ENCODE results near the gene PTCD1.

PTCD1 gene

GRCh38 chr7:99409192-99409572 is 29.4 kb downstream of the PTCD1 start:
- no peak for DNase-seq (ENCODE audit: low read depth in 1 of 2, low spot score in 1 of 2)

GRCh38 chr7:99408379-99409191 is 30.0 kb downstream of the PTCD1 start, which contains the start of the genes BUD31 and PDAP1:
TSS of gene BUD31 (plus strand) at chr7:99408969. CDS start at chr7:99411093, 2,124 bp downstream.
TSS of gene PDAP1 (minus strand) at chr7:99408597. CDS start at chr7:99408548, 49 bp downstream.
- peak; percentile 89 for DNase-seq (ENCODE audit: low read depth in 1 of 2, low spot score in 1 of 2)

GRCh38 chr7:99407872-99408378 is 30.7 kb downstream of the PTCD1 start:
- peak in 1 of 2 donors; percentile 17 for DNase-seq (ENCODE audit: low read depth in 1 of 2, low spot score in 1 of 2)

- DNase-seq (ENCODE audit: low read depth in 1 of 2, low spot score in 1 of 2): no peak
Observed at GRCh38 chr7:99406557-99406956, 32.0 kb downstream of the PTCD1 start.

GRCh38 chr7:99404977-99405320 is 33.6 kb downstream of the PTCD1 start:
- DNase-seq (ENCODE audit: low read depth in 1 of 2, low spot score in 1 of 2): no peak

GRCh38 chr7:99404235-99404976 is 34.2 kb downstream of the PTCD1 start:
- no peak for DNase-seq (ENCODE audit: low read depth in 1 of 2, low spot score in 1 of 2)

- no peak for DNase-seq (ENCODE audit: low read depth in 1 of 2, low spot score in 1 of 2)
Observed at GRCh38 chr7:99403764-99404163, 34.8 kb downstream of the PTCD1 start.

- DNase-seq (ENCODE audit: low read depth in 1 of 2, low spot score in 1 of 2): no peak
Observed at GRCh38 chr7:99402854-99403253, 35.7 kb downstream of the PTCD1 start.

GRCh38 chr7:99399597-99399996 is 39.0 kb downstream of the PTCD1 start:
- no peak for DNase-seq (ENCODE audit: low read depth in 1 of 2, low spot score in 1 of 2)

GRCh38 chr7:99398891-99399445 is 39.6 kb downstream of the PTCD1 start:
- no peak for DNase-seq (ENCODE audit: low read depth in 1 of 2, low spot score in 1 of 2)

GRCh38 chr7:99397297-99397983 is 41.2 kb downstream of the PTCD1 start:
- no peak for DNase-seq (ENCODE audit: low read depth in 1 of 2, low spot score in 1 of 2)

GRCh38 chr7:99396418-99397296 is 41.9 kb downstream of the PTCD1 start:
- DNase-seq (ENCODE audit: low read depth in 1 of 2, low spot score in 1 of 2): no peak

- DNase-seq (ENCODE audit: low read depth in 1 of 2, low spot score in 1 of 2): no peak
Observed at GRCh38 chr7:99395616-99396327, 42.8 kb downstream of the PTCD1 start.

- DNase-seq (ENCODE audit: low read depth in 1 of 2, low spot score in 1 of 2): no peak
Observed at GRCh38 chr7:99394188-99394502, 44.5 kb downstream of the PTCD1 start.

- DNase-seq (ENCODE audit: low read depth in 1 of 2, low spot score in 1 of 2): no peak
Observed at GRCh38 chr7:99393355-99394187, 45.0 kb downstream of the PTCD1 start.

- peak; percentile 55 to 70 for DNase-seq (ENCODE audit: low read depth in 1 of 2, low spot score in 1 of 2)
Observed at GRCh38 chr7:99392659-99393354, 45.8 kb downstream of the PTCD1 start.

- no peak for DNase-seq (ENCODE audit: low read depth in 1 of 2, low spot score in 1 of 2)
Observed at GRCh38 chr7:99392046-99392445, 46.6 kb downstream of the PTCD1 start.

- DNase-seq (ENCODE audit: low read depth in 1 of 2, low spot score in 1 of 2): no peak
Observed at GRCh38 chr7:99390941-99391602, 47.5 kb downstream of the PTCD1 start.
